Measurements from ENCODE around the gene VAX1.

- TF ChIP-seq CTCF (IDR thresholded peaks at IDR 0.05; ENCODE audit: low read depth, low read length, poor library complexity, severe bottlenecking) (peak; percentile 34), EZH2phosphoT487 (IDR thresholded peaks at IDR 0.05; ENCODE audit: borderline replicate concordance, low read length) (no peak)
These were observed 25.9 kb downstream of the VAX1 start for GRCh38 chr10:117112220-117112619.

Data from DOHH2 (cell line).